Measurements from ENCODE around the gene ZNF486.
"Not testable (repeated sequence)": the region's sequence is repeated elsewhere in the genome, so short reads cannot be mapped to it uniquely, and the experiment has no call there.

The ZNF486 gene

DNA sequence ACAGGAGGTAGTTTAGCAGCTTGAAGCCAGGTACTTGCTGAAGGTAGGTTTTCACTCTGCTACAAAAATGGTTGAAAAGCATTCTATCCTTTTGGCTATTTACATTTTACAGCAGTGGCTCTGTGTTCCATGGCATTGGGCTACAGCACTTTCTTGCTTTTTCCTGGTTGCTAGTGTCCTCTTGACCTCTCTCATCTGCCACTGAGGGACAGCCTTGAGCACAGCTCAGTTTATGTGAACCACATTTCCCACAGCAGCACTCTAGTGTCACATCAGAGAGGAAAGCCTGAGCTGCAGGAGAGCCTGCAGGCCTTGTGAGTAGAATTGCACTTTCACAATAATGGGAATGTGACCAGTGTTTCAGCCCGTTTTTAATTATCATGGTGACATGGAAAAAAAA, 54.6 kb downstream of the ZNF486 start:
- DNase-seq: not testable (repeated sequence)

DNA sequence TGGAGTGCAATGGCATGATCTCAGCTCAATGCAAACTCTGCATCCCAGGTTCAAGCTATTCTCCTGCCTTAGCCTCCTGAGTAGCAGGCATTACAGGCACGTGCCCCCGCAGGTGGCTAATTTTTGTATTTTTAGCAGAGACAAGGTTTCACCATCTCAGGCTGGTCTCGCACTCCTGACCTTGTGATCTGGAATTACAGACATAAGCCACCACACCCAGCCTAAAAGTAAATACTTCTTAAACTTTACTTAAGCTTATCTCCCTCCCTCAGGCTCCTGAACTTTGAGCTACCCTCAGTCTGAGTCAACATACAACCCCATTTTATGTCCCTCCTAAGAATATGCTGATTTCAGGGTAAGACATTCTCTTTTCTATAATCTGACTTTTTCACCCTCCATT, 66.1 kb downstream of the ZNF486 start:
- DNase-seq: no peak

DNA sequence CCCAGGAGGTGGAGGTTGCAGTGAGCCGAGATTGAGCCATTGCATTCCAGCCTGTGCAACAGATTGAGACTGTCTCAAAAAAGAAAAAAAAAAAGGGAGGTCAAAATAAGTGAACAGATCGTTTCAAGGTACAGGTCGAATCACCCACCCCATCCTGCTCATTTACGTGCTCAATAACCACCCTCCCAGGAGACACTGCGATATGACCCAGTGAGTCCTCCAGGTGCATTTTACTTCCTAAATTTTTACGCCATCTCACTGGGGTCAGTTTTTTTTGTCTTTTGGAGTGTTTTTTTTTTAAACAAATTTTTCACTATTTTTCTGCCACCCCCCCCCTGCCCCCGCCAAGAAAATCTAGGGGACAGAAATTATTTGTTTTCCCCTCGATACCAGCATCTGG, 68.1 kb downstream of the ZNF486 start:
- no peak for DNase-seq

DNA sequence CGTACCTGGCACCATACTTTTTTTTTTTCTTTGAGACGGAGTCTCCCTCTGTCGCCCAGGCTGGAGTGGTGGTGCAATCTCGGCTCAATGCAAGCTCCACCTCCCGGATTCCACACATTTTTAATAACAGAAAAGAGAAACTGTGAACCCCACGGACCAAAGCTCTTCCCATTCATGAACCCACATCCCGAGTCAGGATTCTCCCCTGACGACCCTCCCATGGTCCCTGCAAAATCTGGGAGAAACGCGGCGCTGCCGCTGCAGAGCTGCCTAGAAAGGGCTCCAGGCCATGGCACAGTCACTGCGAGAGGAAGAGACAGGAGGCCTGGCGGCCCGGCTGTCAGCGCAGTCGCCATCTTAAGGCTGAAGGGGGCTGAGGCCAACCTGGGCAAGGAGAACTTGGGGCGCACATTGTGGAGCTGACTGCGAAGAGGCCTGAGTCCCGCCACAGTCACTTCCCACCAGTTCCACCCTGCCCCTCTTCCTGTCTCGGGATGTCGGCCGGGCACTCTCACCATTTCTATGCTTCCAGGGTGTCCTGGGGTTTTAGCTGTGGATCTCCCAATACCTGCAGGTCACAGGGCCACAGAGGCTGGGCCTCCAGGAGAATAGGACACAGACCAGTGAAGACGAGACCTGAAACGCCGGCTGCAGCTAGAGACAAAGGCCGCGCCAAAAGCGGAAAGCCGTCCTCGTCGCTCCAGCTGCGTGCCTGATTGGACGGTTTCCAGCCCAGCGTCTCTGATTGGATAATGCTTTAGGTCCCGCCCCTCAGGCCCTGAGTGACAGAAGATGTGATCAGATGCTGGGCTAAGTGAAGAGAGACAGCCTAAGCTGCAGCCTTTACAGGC, 71.0 kb downstream of the ZNF486 start:
- DNase-seq: peak; percentile 89

DNA sequence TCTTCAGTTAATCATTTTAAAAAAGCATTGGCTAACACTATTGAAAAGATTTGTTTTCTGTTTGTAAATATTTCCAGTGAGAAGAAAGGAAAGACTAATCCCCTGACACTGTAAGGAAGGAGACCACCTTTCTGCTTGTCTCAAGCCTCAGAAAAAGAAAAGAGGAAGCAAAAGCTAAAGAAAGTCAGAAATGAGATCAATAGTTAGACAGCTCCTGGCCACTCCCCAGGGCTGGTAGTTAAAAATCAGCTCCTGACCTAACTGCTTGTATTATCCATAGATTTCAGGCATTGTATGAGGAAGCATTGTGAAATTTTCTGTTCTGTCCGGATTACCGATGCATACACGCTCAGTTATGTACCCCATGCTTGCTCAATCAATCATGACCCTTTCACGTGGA, 76.6 kb downstream of the ZNF486 start:
- DNase-seq: no peak

DNA sequence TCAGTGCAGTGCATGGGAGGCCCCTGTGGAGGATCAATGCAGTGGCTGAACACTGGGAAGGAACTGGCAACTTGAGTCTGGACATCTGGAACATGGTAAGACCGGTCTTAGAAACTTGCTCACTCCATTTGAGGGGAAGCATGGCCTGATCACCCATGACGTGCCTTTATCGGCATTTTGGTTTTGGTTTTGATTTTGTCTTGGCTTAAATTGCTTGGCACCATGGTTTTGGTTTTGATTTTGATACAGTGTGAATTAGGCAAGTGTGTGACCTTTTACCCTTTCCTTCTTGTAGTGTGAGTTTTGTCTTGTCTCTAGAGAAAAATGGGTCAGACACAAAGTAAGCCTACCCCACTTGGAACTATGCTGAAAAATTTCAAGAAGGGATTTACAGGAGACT, 77.3 kb downstream of the ZNF486 start:
- DNase-seq: no peak

DNA sequence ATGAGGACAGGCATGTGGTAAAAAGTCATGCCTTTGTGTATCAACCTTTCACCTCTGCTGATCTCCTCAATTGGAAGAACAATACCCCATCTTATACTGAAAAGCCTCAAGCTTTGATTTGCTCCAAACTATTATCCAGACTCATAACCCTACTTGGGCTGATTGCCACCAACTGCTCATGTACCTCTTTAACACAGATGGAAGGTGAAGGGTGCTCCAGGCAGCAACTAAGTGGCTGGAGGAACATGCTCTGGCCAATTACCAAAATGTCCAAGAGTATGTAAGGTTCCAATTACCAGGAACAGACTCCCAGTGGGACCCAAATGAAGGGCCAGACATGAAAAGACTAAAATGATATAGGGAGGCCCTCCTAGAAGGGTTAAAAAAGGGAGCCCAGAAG, 78.3 kb downstream of the ZNF486 start:
- DNase-seq: no peak

DNA sequence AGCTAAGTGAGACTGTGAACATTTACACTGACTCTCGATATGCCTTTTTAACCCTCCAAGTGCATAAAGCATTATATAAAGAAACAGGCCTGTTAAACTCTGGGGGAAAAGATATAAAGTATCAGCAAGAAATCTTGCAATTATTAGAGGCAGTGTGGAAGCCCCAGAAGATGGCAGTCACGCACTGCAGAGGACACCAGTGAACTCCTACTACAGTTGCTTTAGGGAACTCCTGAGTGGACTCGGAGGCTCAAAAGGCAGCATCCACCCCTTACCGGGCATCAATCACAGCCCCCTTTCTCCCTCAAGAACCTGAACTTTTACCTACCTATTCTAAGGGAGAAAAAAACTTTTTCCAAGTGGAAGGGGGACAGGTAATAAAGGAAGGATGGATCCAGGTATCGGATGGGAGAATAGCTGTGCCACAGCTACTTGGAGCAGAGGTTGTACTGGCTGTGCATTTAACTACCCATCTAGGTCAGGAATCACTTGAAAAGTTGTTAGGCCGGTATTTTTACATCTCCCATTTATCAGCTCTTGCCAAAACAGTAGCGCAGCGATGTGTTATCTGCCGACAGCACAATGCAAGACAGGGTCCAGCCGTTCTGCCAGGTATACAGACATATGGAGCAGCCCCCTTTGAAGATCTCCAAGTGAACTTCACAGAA, 80.1 kb downstream of the ZNF486 start:
- peak; percentile 58 for DNase-seq

DNA sequence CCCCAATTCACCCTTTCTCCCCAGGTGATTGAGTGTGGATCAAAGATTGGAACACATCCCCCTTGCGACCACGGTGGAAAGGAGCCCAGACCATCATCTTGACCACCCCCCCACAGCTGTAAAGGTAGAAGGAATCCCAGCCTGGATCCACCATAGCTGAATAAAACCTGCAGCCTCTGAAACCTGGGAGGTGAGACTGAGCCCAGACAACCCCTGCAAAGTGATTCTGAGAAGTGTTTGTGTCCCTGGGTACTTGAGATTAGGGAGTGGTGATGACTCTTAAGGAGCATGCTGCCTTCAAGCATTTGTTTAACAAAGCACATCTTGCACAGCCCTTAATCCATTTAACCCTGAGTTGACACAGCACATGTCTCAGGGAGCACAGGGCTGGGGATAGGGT, 81.2 kb downstream of the ZNF486 start:
- DNase-seq: not testable (repeated sequence)

Data from right kidney (tissue), 1 donor.